ENCODE data around the gene RSRC1.
A peak's percentile ranks its signal among the peaks of the same experiment; 100 is the strongest.
"Not testable (repeated sequence)": the region's sequence is repeated elsewhere in the genome, so short reads cannot be mapped to it uniquely, and the experiment has no call there.

Gene RSRC1

GRCh38 chr3:158465074-158465473, 355.2 kb downstream of the RSRC1 start:
- no peak for DNase-seq (ENCODE audit: low read depth)

- no peak for DNase-seq (ENCODE audit: low read depth)
Observed at GRCh38 chr3:158470944-158471638, 361.2 kb downstream of the RSRC1 start.

- DNase-seq (ENCODE audit: low read depth): peak; percentile 11
Observed at GRCh38 chr3:158471639-158472294, 361.9 kb downstream of the RSRC1 start.

- no peak for DNase-seq (ENCODE audit: low read depth)
Observed at GRCh38 chr3:158479051-158479450, 369.2 kb downstream of the RSRC1 start.

- DNase-seq (ENCODE audit: low read depth): no peak
Observed at GRCh38 chr3:158483701-158484235, 373.9 kb downstream of the RSRC1 start.

- DNase-seq (ENCODE audit: low read depth): no peak
Observed at GRCh38 chr3:158486200-158486599, 376.3 kb downstream of the RSRC1 start.

- no peak for DNase-seq (ENCODE audit: low read depth)
Observed at GRCh38 chr3:158488670-158489069, 378.8 kb downstream of the RSRC1 start.

GRCh38 chr3:158489181-158489580, 379.3 kb downstream of the RSRC1 start:
- DNase-seq (ENCODE audit: low read depth): no peak

GRCh38 chr3:158491968-158492367, 382.1 kb downstream of the RSRC1 start:
- DNase-seq (ENCODE audit: low read depth): no peak

GRCh38 chr3:158492685-158493084, 382.8 kb downstream of the RSRC1 start:
- DNase-seq (ENCODE audit: low read depth): no peak

GRCh38 chr3:158493931-158494330, 384.0 kb downstream of the RSRC1 start:
- no peak for DNase-seq (ENCODE audit: low read depth)

GRCh38 chr3:158494673-158495072, 384.8 kb downstream of the RSRC1 start:
- no peak for DNase-seq (ENCODE audit: low read depth)

GRCh38 chr3:158495398-158495902, 385.6 kb downstream of the RSRC1 start:
- not testable (repeated sequence) for DNase-seq (ENCODE audit: low read depth)

GRCh38 chr3:158505117-158505516, 395.2 kb downstream of the RSRC1 start:
- no peak for DNase-seq (ENCODE audit: low read depth)

GRCh38 chr3:158506456-158506855, 396.6 kb downstream of the RSRC1 start:
- DNase-seq (ENCODE audit: low read depth): no peak

GRCh38 chr3:158508481-158508880, 398.6 kb downstream of the RSRC1 start:
- DNase-seq (ENCODE audit: low read depth): no peak

GRCh38 chr3:158509891-158510290, 400.0 kb downstream of the RSRC1 start:
- DNase-seq (ENCODE audit: low read depth): no peak

GRCh38 chr3:158516729-158517128, 406.8 kb downstream of the RSRC1 start:
- DNase-seq (ENCODE audit: low read depth): not testable (repeated sequence)

GRCh38 chr3:158519776-158520175, 409.9 kb downstream of the RSRC1 start:
- no peak for DNase-seq (ENCODE audit: low read depth)

- DNase-seq (ENCODE audit: low read depth): no peak
Observed at GRCh38 chr3:158520433-158520832, 410.5 kb downstream of the RSRC1 start.

GRCh38 chr3:158522221-158523136, 412.6 kb downstream of the RSRC1 start:
- DNase-seq (ENCODE audit: low read depth): no peak

GRCh38 chr3:158528076-158528674, 418.3 kb downstream of the RSRC1 start:
- no peak for DNase-seq (ENCODE audit: low read depth)

Data from HS-27A (cell line).